22Rv1 (cell line): ENCODE data around the gene AR.

Experiments
- ZFX ChIP-seq: fragments of 450-650 bp; IDR thresholded peaks from 2 replicates; pipeline ENCODE4 v1.6.1; 2017; ENCODE audit warnings: antibody characterized with exemption, borderline replicate concordance
- TF ChIP-seq, protein P1 (sequence below): fragments of 450-650 bp; IDR thresholded peaks from 2 replicates; pipeline ENCODE4 v1.5.1; 2017; ENCODE audit warnings: mild to moderate bottlenecking

DNA sequence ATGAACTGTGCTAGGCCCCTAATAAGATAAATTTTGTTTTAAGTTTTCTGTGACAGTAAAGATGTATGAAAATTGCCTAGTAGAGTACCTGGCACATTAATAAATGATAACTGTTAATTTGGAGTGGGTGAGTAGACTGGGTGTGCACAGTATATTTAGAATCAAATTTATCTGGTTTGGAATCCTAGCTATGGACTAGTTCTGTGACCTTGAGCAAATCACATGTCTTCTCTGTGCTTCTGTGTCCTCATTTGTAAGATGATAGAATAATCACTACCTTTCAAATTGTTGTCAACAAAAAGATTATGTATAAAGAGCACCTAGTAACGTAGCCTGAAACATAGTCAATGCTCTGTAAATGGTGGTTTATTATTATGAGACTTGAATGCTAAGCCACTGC lies 170.2 kb downstream of the AR start:
- TF ChIP-seq, protein P1, sequence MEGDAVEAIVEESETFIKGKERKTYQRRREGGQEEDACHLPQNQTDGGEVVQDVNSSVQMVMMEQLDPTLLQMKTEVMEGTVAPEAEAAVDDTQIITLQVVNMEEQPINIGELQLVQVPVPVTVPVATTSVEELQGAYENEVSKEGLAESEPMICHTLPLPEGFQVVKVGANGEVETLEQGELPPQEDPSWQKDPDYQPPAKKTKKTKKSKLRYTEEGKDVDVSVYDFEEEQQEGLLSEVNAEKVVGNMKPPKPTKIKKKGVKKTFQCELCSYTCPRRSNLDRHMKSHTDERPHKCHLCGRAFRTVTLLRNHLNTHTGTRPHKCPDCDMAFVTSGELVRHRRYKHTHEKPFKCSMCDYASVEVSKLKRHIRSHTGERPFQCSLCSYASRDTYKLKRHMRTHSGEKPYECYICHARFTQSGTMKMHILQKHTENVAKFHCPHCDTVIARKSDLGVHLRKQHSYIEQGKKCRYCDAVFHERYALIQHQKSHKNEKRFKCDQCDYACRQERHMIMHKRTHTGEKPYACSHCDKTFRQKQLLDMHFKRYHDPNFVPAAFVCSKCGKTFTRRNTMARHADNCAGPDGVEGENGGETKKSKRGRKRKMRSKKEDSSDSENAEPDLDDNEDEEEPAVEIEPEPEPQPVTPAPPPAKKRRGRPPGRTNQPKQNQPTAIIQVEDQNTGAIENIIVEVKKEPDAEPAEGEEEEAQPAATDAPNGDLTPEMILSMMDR, result no peak
- no peak for TF ChIP-seq ZFX
